Measurements from ENCODE around the gene DSP.

DNA sequence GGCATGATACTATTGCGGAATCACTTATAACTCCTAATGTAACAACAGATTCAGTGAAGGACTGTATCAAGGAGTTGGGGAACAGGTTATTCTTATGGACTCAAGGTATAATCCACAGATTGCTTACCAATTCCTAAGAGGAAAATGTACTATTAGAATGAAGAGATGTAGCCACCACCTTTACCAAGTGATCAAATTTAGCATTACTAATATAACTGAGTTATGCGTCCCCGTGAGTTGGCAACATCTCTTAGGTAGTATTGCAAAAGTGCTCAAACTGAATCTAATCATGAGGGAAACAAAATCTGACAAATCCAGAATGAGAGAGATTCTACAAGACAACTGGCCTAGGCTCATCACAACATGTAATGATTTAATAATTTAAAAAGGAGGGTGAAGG, 47.8 kb downstream of the DSP start:
- TF ChIP-seq CTCF (conservative IDR thresholded peaks at IDR 0.05; ENCODE audit: low read length) (no peak), EZH2phosphoT487 (IDR thresholded peaks at IDR 0.05; ENCODE audit: borderline replicate concordance) (no peak)

Data from Loucy (cell line).